ENCODE data around the gene OPRM1.
A peak's percentile ranks its signal among the peaks of the same experiment; 100 is the strongest.
"Not testable (repeated sequence)": the region's sequence is repeated elsewhere in the genome, so short reads cannot be mapped to it uniquely, and the experiment has no call there.

Gene OPRM1

DNA sequence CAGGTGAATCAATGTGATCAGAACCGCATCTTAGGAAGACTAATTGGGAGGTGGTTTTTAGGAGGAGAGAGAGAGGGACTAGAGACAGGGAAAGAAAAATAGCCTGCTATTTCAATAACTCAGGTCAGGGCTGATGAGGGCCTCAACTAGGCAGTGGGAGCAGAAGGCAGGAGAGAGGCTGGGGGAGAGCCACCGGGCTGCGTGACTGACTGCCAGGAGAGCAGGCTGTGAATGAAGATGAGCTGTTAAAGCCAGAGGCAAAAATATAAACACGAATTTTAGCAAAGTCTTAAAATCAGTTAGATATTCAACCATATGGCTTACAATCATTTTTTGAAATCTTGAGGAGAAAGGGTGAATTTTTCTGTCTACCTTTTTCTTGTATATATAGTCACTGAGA, 168.0 kb downstream of the OPRM1 start:
- DNase-seq (ENCODE audit: low read depth), result no peak

DNA sequence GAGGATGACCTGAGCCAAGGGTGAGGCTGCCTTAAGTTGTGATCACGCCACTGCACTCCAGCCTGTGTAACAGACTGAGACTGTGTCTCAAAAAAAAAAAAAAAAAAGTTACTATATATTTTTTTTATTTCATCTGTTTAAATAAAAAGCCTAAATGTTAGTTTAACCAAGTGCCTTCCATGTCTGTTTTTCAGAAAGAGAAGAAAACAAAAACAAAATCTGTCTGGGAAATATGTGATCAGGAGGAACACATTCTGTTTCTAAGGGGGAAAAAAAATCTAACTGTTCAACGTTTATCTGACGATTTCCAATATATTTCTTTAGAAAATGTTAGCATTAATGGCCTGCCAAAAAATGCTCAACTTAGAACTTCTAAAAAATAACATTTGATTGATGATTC, 170.5 kb downstream of the OPRM1 start:
- no peak for DNase-seq (ENCODE audit: low read depth)

DNA sequence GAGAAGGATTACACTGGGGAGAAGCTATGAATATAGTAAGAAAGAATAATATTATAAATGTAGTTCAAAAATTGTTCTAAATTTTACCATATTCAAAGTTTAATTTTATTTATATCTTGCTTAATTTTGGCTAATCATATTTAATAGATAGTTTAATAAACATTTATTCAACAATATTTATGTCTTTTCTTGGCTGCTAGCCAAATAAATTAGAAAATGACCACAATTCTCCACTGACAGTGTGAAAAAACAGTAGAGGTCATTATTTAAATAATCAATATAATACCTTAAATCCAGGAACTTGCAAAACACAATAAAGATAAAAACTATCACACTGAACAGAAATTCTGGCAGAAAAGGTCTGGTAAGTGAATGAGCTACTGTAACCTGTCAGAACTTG, 171.6 kb downstream of the OPRM1 start:
- no peak for DNase-seq (ENCODE audit: low read depth)

DNA sequence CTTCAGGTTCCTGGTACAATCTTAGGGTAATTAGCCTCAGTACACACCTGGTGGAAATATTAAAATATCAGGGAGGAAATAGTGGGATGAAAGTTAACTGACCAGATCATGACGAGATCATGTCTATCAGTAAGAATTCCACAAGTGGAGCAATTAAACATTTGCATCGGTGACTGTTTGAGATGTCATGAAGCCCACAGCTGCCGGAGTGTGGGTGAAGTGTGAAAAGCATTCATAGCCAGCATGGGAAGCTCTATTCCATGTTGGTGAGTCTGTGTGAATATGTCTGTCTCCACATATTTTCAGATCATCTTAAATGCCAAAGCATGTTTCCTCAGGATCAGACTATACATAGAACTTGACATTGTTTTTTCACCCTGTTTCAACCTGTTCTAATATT, 174.7 kb downstream of the OPRM1 start:
- no peak for DNase-seq (ENCODE audit: low read depth)

DNA sequence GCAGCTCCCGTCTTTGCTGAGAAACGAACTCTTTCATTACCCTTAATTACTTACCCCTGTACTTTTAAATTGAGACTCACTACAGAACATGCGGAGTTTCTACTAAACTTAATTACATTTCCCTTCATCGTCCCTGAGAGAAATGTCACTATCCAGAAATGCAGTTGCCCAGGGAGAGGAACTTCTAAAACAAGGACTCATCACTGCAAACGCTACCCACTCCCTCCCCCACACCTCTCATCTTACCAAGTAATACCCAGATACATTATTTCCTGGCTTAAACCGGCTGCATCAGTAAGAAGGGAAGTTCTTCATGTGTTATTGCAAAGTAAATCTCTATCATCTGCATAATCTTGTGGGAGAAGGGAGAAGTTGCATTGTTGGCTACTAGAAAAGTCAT, 179.3 kb downstream of the OPRM1 start:
- no peak for DNase-seq (ENCODE audit: low read depth)

DNA sequence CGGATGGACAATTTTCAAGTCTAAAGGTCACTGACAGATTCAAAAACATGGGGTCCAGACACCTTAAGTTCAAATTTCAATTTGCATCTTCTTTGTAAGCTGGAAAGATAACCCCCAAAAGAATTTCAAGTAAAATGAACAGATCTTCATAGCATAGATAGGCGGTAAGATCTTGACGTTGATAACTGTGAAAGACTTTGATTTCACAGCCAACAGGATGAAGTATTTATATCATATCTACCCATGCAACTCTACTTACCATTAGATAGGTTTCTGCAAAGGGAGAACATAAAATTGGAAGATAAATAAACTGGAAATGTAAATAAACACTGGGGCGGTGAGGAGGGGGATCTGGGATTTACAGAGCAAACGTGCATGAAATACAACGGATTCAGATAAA, 179.7 kb downstream of the OPRM1 start:
- no peak for DNase-seq (ENCODE audit: low read depth)

DNA sequence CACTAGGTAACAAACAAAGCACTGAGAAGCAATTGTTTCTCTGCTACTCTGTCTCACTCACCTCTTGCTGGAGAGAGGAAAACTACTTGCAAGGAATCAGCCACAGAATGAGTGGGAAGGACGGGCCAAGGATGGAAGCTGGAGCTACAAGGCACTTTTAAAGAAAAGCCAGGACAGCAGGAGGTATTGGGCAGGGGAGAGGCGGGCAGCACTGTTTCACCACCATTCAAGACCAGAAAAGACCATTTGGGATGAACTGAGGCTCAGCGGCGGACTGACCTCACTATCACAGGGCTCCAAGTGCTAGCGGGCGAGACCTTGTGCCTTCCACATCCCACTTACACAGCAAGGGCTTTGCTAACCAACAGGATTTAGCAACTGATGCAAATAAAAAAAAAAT, 180.2 kb downstream of the OPRM1 start:
- no peak for DNase-seq (ENCODE audit: low read depth)

DNA sequence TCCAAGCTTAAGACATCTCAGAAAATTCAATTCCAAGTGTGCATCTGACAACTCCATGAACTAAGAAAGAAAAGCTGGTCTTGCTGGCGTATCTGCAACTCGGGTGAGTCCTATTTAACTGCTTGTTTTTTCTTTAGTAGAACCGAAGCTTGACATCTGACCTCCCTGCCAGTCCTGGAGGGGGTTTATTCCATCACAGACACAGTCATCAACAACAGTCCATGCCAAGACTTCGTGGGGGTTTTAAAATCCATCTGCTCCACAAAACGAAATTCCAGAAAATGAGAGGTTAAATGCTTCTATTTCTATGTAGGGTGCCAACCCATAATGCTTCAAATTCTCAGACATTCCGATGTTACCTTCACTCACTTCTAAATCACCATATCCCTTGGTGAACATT, 183.7 kb downstream of the OPRM1 start:
- no peak for DNase-seq (ENCODE audit: low read depth)

DNA sequence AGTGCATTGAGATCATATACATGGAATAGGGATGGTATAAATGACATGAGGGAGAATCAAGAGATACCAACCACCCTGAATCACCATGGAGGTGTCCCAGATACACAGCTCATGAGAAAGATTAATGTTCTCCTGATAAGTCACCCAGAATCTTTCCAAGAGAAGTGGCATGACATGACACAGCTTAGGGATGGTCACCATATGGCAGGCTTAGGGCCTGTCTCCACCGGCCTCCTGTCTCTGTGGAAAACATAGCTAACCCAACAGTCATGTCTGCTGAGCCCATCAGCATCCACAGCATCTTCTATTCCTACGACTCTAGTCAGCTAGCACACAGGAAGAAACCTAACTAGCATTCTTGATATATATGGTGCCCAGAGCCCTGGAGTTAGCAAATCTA, 184.3 kb downstream of the OPRM1 start:
- no peak for DNase-seq (ENCODE audit: low read depth)

DNA sequence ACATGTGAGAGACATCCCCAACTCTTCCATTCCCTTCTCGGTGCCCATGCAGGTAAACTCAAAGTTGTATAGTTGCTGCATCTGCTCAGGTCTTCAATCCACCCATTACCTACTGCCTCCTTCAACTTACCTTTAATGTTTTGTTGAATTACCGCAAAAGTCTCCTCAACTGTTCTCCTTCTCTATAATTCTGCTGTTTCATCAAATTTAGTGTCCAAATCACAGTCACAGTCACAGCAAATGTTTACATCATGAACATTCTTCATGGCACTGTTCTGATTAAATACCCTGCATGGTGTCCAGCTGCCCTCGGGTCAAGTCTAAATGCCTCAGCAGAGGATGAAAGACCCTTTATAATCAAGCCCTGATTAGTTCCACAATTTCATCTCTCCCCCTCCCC, 187.4 kb downstream of the OPRM1 start:
- no peak for DNase-seq (ENCODE audit: low read depth)

DNA sequence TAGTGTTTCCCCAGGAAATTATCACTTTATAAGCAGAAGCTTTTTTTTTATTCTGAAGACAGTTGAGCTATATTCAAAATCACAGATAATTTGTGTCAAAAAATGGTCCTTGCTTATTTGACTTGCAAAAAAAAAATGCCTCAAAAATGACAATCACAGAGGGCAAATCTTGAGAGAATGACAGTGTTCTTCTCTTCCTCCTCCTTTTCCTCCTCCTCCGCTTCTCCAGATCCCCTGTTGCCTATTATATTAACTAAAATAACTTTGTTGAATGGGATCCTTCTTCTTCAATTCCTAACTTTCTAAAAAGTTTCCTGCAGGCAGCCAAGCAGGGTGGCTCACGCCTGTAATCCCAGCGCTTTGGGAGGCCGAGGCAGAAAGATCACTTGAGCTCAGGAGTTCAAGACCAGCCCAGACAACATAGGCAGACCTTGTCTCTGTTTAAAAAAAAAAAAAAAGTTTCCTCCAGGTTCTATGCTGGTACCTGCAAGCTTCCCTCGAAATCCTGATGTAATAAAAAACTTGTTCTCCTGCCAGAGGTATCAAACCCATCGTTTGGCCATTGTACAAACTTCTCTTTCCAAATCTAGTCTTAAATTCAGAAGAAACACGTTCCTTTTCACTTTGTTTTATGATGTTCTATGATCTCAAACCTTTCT, 189.0 kb downstream of the OPRM1 start:
- DNase-seq (ENCODE audit: low read depth), result no peak

DNA sequence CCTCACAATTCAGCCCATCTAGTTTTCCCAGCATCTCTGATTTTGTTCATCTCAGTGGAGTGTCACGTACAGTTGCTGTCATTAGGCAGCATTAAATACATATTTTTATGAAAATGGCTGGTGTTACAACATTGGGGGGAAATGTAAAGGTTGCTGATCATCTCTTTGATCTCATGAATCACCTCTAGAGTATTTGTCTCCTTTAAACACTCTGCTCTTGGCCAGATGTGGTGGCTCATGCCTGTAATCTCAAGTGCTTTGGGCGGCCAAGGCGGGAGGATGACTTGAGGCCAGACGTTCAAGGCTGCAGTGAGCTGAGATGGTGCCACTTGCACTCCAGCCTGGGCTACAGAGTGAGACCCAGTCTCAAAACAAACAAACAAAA, 189.5 kb downstream of the OPRM1 start:
- DNase-seq (ENCODE audit: low read depth), result no peak

DNA sequence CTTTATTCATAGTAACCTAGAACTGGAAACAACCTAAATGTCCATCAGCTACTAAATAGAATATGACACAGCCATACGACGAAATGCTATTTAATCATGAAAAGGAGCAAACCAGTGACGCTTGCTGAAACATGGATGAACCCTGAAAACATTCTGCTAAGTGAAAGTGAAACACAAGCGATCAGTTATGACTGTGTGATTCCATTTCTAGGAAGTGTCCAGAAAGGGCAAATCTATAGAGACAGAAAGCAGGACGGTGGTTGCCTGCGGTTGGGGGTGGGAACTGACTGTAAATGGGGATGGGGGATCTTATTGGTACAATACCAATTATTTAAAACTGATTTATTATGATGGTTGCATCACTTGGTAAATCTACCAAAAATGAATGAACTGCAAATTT, 190.7 kb downstream of the OPRM1 start:
- DNase-seq (ENCODE audit: low read depth), result no peak

DNA sequence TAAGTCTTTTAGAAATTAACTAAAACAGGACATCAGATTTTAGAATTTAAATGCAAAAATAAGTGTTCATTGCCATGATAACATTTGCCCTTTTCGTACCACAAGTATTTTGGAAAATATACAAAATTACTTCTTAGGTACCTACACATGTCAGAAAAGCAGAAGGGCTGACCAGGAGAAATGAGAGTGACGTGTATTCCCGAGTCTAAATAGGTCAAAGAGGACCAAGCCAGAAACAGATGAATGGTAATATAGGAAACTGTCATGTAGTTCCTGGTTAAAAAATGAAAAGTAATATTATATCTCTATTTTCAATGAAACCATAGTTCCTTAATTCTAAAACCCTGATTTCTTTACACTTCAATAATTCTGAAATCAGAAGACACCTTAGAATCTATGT, 191.4 kb downstream of the OPRM1 start:
- DNase-seq (ENCODE audit: low read depth), result no peak

DNA sequence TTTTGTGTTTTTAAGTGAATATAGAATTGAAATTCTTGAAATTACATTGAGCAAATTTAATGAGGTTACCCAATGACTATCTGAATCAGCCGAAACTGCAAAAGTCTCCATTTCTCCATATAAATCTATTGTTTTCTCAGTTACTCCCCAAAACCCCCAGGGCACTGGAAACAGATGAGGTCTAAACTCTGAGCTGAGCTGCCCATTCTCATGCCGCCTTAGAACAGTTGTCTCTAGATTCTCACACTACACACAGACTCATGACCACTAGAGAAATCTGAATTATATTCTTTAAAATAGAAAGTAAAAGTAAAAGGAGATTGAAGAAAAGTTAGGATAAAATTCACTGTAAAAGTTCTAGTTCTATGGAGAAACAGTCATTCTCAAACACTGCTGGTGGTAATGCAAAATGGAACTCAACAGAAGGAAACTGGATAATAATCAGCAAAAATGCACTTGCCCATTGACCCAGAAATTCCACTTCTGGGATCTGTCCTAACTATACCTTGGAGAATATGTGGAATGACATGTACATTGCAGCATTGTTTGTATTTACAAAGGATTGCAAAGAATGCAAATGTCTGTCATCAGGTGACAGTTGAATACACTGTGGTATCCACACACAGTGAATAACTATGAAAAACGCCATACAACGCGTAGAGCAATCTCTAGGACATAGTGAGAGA, 192.0 kb downstream of the OPRM1 start:
- no peak for DNase-seq (ENCODE audit: low read depth)

DNA sequence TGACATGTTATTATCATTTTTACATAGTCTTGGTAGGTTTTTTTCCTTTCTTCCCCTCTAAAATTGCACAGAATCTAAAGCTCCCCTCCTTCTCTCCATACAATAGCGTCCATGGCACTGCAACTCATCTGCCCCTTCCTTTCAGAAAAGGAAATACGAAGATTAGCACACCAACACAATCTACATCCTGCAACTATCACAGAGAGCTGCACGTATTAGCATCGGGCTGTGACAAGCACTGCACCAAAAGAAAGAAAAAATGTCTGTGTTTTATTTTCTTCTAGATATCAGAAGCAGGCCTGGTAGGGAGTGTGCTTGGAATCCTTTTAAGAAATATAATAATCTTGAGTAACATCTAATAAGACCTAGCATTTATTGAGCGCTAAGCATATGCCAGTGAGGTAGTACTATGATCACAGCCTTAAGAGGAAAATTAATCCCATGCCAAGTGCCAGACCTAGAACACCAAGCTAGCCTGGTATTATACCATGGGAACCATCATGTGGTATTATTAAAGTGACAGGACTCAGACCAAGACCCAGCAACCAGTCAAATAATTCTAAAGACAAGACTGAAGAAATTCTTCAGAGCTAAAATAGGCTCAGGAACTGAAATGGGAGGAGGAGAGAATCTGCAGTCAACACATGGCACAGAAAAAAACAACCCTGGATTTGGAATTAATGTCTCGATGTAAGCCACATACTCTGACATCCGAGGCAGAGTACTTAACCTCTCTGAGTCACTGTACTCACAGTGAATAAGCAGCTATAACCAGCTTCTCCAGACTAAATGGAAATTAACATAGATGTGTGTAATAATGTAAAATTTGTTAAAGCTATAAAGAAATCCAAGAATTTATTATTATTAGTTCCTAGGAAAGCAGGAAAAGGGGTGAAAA, 193.2 kb downstream of the OPRM1 start:
- peak; percentile 20 for DNase-seq (ENCODE audit: low read depth)

DNA sequence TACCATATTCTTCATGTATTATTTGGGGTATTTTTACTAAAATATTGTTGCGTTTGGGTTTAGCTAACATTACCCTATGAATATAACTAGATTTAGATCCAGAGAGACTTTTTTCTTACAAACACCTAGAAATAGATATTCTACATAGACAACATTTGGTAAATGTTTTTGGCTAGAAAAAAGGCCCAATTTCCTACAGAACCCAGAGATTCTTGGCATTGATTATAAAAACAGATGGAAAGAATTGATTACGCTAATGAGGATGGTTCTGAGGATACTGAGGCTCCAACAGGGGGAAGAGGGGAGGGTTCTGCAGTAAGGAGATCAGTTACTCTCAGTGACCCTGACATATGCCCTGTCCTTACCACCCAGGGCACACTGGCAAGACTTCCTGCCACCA, 194.3 kb downstream of the OPRM1 start:
- no peak for DNase-seq (ENCODE audit: low read depth)

DNA sequence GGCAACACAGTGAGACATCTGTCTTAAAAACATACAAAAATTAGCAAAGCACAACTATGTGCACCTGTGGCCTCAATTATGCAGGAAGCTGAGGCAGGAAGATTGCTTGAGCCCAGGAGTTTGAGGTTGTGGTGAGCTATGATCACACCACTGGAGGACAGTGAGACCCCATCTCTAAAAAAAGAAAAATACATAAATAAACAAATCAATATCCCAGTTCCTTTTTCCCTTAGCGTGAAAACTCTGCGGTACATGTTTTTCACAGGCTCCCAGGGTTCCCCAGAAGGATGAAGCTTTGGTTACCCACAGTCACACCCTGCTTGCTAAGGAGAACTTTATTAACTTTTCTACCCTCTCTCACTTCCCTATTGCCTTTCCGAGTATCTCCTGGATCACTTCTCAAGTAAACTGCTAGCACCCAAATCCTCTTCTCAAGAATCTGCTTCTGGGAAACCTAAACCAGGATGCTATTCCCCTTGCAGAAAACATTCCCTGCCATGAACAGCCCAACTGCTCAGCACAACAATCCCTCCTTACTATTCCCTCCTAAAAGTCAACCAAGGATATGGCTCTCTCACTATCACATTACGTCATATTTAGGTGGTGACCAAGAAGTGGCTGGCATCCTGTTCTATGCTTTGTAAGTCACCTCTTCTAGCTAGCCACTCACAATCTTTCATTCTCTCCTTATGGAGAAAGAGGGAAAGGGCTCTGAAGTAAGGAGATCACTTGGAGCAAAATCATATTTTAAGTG, 195.2 kb downstream of the OPRM1 start:
- DNase-seq (ENCODE audit: low read depth), result no peak

DNA sequence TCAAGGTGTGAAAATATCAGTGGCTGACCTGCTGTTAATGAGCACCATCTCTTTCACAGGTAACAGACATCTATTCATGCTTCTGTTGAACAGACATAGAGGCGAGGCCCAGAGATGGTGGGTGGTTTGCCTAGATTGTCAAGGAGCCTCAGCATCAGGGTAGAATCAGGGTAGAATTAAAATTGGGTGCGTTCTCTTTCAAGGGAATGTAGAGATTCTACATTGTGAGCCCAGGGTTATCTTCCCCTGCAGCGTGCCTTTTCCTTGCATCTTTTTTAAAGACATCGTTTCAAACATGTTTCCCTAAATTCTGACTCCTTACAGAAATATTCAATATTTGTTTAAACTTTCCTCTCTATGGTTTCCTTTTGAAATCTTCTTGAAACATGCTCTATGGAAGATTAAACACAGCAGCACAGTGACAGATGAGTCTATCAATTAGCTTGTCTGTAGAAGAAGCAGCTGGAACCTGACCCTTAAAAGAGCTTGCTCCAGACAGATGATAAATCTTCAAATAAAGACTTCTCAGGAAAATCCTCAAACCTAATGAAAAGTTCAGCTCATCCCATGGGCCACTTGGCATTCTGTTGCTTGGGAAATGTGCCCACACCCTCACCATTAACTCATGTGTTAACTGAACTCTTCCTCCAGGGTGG, 197.7 kb downstream of the OPRM1 start:
- DNase-seq (ENCODE audit: low read depth), result no peak

DNA sequence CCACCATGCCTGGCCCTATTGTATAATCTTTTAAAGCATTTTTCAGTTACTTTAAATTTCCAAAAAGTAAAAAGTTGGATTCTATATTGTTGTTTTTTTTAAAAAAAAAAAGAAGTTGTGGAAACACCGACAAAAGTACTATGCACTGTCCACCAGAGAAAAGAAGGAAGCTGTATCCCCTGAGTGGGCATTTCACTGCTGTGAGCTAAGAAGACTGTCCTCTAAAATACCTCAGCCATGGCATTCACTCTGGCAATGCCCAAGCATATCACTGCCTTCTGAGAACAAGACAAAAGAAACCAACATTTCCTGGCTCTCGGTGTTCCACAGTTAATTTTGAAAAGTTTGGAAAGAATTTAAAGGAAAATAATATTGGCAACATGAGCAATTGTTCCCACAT, 199.8 kb downstream of the OPRM1 start:
- DNase-seq (ENCODE audit: low read depth), result no peak

DNA sequence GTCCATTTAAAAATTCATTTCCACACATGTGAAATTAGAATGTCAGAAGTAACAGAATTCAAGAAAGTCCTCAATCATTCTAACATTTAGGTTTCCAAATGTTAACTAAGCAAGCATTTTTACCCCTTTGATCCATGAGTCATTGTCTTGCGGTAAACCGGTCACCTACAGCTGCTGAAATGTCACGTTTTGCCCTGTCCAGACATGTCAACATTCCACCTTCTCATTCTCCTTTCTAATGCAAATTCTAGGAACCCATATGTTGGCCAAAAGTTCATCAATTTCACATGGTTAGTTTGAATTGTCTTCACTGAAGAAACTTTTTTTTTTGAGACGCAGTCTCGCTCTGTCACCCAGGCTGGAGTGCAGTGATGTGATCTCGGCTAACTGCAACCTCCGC, 200.4 kb downstream of the OPRM1 start:
- no peak for DNase-seq (ENCODE audit: low read depth)

DNA sequence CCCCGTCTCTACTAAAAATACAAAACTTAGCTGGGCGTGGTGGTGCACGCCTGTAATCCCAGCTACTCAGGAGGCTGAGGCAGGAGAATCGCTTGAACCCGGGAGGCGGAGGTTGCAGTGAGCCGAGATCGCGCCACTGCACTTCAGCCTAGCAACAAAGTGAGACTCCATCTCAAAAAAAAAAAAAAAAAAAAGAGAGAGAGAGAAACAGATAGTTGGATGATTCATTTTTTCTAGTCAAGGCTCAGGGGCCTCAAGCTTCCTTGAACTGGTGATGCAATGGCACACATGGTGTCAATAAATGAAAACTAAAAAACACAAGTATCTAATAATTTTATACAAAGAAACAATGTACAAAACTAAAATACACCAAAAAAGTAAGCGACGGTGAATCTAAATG, 202.0 kb downstream of the OPRM1 start:
- DNase-seq (ENCODE audit: low read depth), result not testable (repeated sequence)

All from HS-5 (cell line).